Erythroblast (primary cell): ENCODE measurements around the gene A3GALT2.

Experiments
- GATA1 ChIP-seq: IDR thresholded peaks from 2 replicates; pipeline ENCODE4 v1.6.1; 2011; ENCODE audit warnings: low read depth, mild to moderate bottlenecking, control low read depth, low read length, moderate library complexity
- POLR2A ChIP-seq: IDR thresholded peaks from 2 replicates; pipeline ENCODE4 v1.6.1; 2011; ENCODE audit warnings: mild to moderate bottlenecking, low read length

- TF ChIP-seq POLR2A (no peak), GATA1 (no peak)
Observed at GRCh38 chr1:33368431-33368830, 47.5 kb upstream of the A3GALT2 start.
